Heart left ventricle (tissue), 16 donors: ENCODE measurements around the gene GPR25. TPM values are rescaled to one million over a fixed set of nuclear protein-coding genes. Genes with fewer than 3 reads are reported as not detected.

Experiments
- ATAC-seq, 4 donors: fragments of 200-7000 bp; cut with Tn5 transposase; one replicate each; pipeline ENCODE4 v1.9.1; 2020 to 2022; ENCODE audit warnings: moderate library complexity in 4 of 4, mild to moderate bottlenecking in 3 of 4, moderate number of reproducible peaks in 1 of 4
- DNase-seq, 5 donors: peaks; one replicate each; pipeline ENCODE4 v3.0.0-alpha.2; 2020
- H3K27ac ChIP-seq, 12 donors: fragments of 200-600 bp; sonication (generic) in 4 of 12; one replicate each; pipeline versions ENCODE4 v1.5.0 to v1.8.0; 2016 to 2022; ENCODE audit warnings: mild to moderate bottlenecking in 2 of 12
- H3K27me3 ChIP-seq, 9 donors: fragments of 200-600 bp; sonication (generic) in 2 of 9; one replicate each; pipeline versions ENCODE4 v1.5.1 to v1.8.0; 2016 to 2022; ENCODE audit warnings: mild to moderate bottlenecking in 3 of 9
- H3K36me3 ChIP-seq, 9 donors: fragments of 200-600 bp; sonication (generic) in 2 of 9; one replicate each; pipeline versions ENCODE4 v1.5.0 to v1.8.0; 2018 to 2022; ENCODE audit warnings: mild to moderate bottlenecking in 2 of 9
- H3K4me1 ChIP-seq, 12 donors: fragments of 200-600 bp; sonication (generic) in 4 of 12; one replicate each; pipeline versions ENCODE4 v1.5.0 to v1.8.0; 2016 to 2022; ENCODE audit warnings: mild to moderate bottlenecking in 3 of 12
- H3K4me3 ChIP-seq, 12 donors: fragments of 200-600 bp; sonication (generic) in 4 of 12; one replicate each; pipeline versions ENCODE4 v1.5.0 to v1.8.0; 2017 to 2022; ENCODE audit warnings: mild to moderate bottlenecking in 9 of 12, moderate library complexity in 4 of 12
- H3K9me3 ChIP-seq, 12 donors: fragments of 200-600 bp; sonication (generic) in 4 of 12; one replicate each; pipeline versions ENCODE4 v1.5.0 to v1.8.0; 2016 to 2022; ENCODE audit warnings: mild to moderate bottlenecking in 1 of 12
- POLR2A ChIP-seq, 2 donors: fragments of 450-650 bp; IDR thresholded peaks; one replicate each; pipeline ENCODE4 v1.6.1; 2017; ENCODE audit warnings: antibody characterized with exemption in 2 of 2, mild to moderate bottlenecking in 2 of 2, moderate library complexity in 2 of 2
- WGBS, 4 donors: extraction: QIAGEN DNeasy Blood & Tissue Kit in 2 of 4; methylation state at CpG; one replicate each; pipeline versions ENCODE4 v1.1.5 to v1.1.7; 2013 to 2018; 5-methylcytosine and 5-hydroxymethylcytosine counted together
- intact Hi-C, 10 donors: fragments of 100-400 bp; cut with DNase I; formaldehyde crosslinking; loops; one replicate each; pipeline versions ENCODE4 v1.11.1 to v1.14.2; 2022
- polyA plus RNA-seq, 2 donors: library from polyadenylated mRNA; stranded (reverse); fragments of 200-250 nt; gene quantifications; one replicate each; pipeline ENCODE4 v1.2.3, GENCODE V29; 2013
- total RNA-seq, 9 donors: library from RNA; depleted of rRNA in 2 of 9; stranded (reverse); fragments of >200 nt in 2 of 9; fragmentation: NEBNext Ultra II Directional in 3 of 9; extraction: Animal tissue kit (Norgen Biotek cat#: 25700) in 3 of 9; gene quantifications; one replicate each; pipeline versions ENCODE4 v1.1.0 to v1.2.4, GENCODE V29; 2016 to 2023
- TF ChIP-seq, protein P1 (sequence below), 12 donors: fragments of 200-600 bp; sonication (generic) in 4 of 12; IDR thresholded peaks; one replicate each; pipeline versions ENCODE4 v1.5.0 to v1.8.0; 2018 to 2022; ENCODE audit warnings: antibody characterized with exemption in 12 of 12, mild to moderate bottlenecking in 5 of 12
- donor health status: ischemic (EF 13 %, LVEDD 7.1; RV severe dilation, severe dysfunction).
- donor health status: healthy with polysubstance abuse.
- donor health status: DM: no; HTN: yes; CAD: no.
- donor health status: DM: no; HTN: no; CAD: no.
- donor health status: ischemic (EF 25% LVEDD 6.9; RV normal size, moderate dysfunction).
- donor health status: ischemic (EF 25% LVEDD 5.7; RV mildly dilated, moderate dysfunction).
- donor health status: healthy.
- donor health status: DM: yes; HTN: yes; CAD: no.
- donor health status: ischemic (EF 35%, LVEDD 5.7; RV mildly dilated, moderate dysfunction).
- donor health status: nonischemic (EF 11% LVEDD 7.7; RV severe dilation, severe dysfunction).
- donor health status: DM: yes; HTN: yes; CAD: no.
- donor health status: PGD.
- donor health status: ischemic (EF 29% LVEDD 5.4; RV normal size, mild dysfunction).
- donor health status: nonischemic (EF 23%, LVEDD 6.1; RV moderate dilation, normal function).

GPR25 gene
- total and polyA plus RNA-seq, 11 donors, result not detected

DNA sequence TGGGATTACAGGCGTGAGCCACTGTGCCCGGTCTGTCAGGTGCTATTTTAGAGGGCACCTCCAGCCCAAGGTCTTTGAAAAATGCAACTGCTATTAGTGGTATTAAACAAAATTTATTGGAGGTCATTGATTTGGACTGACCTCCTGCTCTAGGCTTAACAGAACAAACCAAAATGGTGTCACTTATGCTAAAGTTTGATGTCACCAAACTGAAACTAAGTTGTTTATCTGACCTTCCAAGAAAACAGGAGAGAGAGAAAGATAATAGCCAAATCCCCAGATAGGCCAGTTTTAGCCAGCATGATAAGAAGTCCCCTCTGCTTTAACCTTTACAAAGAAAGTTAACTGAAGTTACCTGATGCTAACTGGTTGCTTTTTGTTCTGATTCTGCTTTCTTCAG lies 13.8 kb downstream of the GPR25 start:
- intact Hi-C loops, result no loop called here
- WGBS, 4 donors, result 87 to 96% (median 92%) methylated on average over 2 of the region's 2 CpGs
- DNase-seq (no peak), ATAC-seq (no peak)
- H3K36me3 ChIP-seq, result no peaks in the 10 kb centered on the region
- peaks cover 4 to 42% (median 20%) of the 10 kb centered on the region in 9 donors for H3K27me3 ChIP-seq
- TF ChIP-seq, protein P1, sequence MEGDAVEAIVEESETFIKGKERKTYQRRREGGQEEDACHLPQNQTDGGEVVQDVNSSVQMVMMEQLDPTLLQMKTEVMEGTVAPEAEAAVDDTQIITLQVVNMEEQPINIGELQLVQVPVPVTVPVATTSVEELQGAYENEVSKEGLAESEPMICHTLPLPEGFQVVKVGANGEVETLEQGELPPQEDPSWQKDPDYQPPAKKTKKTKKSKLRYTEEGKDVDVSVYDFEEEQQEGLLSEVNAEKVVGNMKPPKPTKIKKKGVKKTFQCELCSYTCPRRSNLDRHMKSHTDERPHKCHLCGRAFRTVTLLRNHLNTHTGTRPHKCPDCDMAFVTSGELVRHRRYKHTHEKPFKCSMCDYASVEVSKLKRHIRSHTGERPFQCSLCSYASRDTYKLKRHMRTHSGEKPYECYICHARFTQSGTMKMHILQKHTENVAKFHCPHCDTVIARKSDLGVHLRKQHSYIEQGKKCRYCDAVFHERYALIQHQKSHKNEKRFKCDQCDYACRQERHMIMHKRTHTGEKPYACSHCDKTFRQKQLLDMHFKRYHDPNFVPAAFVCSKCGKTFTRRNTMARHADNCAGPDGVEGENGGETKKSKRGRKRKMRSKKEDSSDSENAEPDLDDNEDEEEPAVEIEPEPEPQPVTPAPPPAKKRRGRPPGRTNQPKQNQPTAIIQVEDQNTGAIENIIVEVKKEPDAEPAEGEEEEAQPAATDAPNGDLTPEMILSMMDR (IDR thresholded peaks at IDR 0.05), result no peak
- TF ChIP-seq POLR2A (IDR thresholded peaks at IDR 0.05), result no peak
- H3K9me3 ChIP-seq, result no peaks in the 10 kb centered on the region
- no peak overlapping the region for H3K4me3 ChIP-seq
- H3K27ac ChIP-seq, result no peak overlapping the region
- peaks cover 0 to 25% (median 7%) of the 10 kb centered on the region in 12 donors for H3K4me1 ChIP-seq

DNA sequence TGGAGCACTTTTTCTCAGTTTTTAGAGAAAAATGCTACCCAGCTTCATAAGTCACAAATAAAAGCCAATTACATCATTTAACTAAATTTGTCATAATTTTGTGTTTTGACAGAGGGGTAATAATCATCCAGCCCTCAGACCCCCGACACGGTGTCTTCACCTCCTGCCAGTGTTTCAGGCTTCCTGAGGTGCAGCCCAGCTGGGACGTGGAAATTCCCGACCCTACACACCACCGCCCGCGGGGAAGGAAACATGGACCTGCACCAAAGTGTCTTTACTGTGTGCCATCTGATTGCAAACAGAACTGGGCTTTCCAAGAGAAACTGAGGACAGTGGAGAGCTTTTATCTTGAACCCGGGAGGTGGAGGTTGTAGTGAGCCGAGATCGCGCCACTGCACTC lies 14.3 kb downstream of the GPR25 start:
- H3K4me3 ChIP-seq, result no peak overlapping the region
- no peak overlapping the region for H3K27ac ChIP-seq
- peaks cover 4 to 46% (median 23%) of the 10 kb centered on the region in 9 donors for H3K27me3 ChIP-seq
- 49 to 61% (median 60%) methylated on average over 11 of the region's 11 CpGs for WGBS, 4 donors
- H3K36me3 ChIP-seq, result no peaks in the 10 kb centered on the region
- DNase-seq, result no peak
- H3K4me1 ChIP-seq, result peaks cover 0 to 30% (median 11%) of the 10 kb centered on the region in 12 donors
- no peaks in the 10 kb centered on the region for H3K9me3 ChIP-seq
- no peak for ATAC-seq
- TF ChIP-seq POLR2A (IDR thresholded peaks at IDR 0.05), result no peak
- TF ChIP-seq, protein P1 (IDR thresholded peaks at IDR 0.05), result no peak
- intact Hi-C loops, result no loop called here

DNA sequence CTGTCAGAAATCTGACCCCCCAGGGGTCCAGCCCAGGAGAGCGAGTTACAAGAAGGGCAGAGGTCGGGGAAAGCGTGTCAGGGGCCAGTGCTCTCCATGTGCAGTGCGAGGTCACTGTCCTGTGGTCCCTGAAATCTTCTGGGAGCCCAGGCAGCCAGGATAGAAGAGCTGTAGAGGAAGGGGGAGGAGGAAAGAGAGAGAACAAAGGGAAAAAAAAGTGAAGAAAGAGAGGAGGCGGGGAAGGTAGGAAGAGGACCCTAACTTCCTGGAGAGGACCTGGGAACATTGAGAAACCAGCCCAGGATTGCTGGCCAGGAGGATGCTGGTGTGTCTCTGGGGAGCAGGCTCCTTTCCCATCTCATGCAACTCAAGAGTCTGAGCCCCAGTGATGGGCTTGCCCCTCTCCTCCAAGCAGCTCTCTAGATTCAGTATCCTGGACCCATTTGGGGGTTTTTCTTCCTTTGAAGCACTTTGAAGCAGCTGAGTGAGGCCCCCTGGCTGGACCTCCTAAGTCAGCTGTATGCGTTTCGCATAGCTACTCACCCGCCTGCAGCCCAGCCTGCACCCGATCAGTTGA lies 15.1 kb downstream of the GPR25 start:
- peaks cover 4 to 55% (median 28%) of the 10 kb centered on the region in 9 donors for H3K27me3 ChIP-seq
- no peak for ATAC-seq
- no peaks in the 10 kb centered on the region for H3K36me3 ChIP-seq
- peak overlapping the region in 1 of 12 donors; percentile 15 for H3K4me3 ChIP-seq
- intact Hi-C loops, result no loop called here
- H3K4me1 ChIP-seq, result peaks cover 0 to 35% (median 11%) of the 10 kb centered on the region in 12 donors
- TF ChIP-seq, protein P1 (IDR thresholded peaks at IDR 0.05), result no peak
- TF ChIP-seq POLR2A (IDR thresholded peaks at IDR 0.05), result no peak
- no peak for DNase-seq
- WGBS, 4 donors, result 74 to 84% (median 81%) methylated on average over 9 of the region's 9 CpGs
- H3K9me3 ChIP-seq, result no peaks in the 10 kb centered on the region
- H3K27ac ChIP-seq, result no peak overlapping the region

DNA sequence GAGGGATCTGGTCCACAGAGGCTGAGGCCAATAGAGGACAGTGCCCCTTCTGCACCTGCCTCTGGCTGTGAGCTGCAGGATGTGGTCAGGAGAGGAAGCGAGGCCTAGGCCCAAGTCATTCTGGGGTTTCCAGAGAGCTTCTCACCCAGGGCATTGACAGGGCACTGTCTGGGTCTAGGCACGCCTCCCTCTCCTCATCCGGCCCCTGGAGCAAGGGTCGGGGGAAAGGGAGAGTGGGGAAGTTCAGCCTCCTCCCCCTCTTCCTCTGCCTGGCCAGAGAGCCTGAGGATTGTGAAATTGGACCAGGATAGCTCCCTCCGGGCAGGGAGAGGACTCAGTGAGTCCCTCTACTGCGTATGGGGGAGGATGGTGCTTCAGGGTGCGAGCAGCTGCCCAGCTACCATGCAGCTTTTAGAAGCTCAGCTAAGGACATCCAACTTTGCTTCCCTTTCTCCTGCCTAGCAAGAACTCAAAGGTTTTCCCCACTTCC lies 15.6 kb downstream of the GPR25 start:
- WGBS, 4 donors, result 64 to 75% (median 74%) methylated on average over 7 of the region's 7 CpGs
- ATAC-seq (peak in 2 of 4 donors; percentile 41 to 45), DNase-seq (no peak)
- Histone ChIP-seq H3K4me1 (peaks cover 0 to 35% (median 11%) of the 10 kb centered on the region in 12 donors), H3K4me3 (peak overlapping the region in 1 of 12 donors; percentile 15), H3K27ac (no peak overlapping the region), H3K27me3 (peaks cover 4 to 50% (median 28%) of the 10 kb centered on the region in 9 donors), H3K9me3 (no peaks in the 10 kb centered on the region), H3K36me3 (no peaks in the 10 kb centered on the region)
- TF ChIP-seq POLR2A (IDR thresholded peaks at IDR 0.05), result no peak
- TF ChIP-seq, protein P1 (IDR thresholded peaks at IDR 0.05), result no peak
- intact Hi-C loops, result no loop called here
